Measurements from ENCODE around the gene NTNG2. TPM values are rescaled to one million over a fixed set of nuclear protein-coding genes. Genes with fewer than 3 reads are reported as not detected.

Gene NTNG2
- total RNA-seq, 1 experiment from 2014 or later = 6.0 TPM

DNA sequence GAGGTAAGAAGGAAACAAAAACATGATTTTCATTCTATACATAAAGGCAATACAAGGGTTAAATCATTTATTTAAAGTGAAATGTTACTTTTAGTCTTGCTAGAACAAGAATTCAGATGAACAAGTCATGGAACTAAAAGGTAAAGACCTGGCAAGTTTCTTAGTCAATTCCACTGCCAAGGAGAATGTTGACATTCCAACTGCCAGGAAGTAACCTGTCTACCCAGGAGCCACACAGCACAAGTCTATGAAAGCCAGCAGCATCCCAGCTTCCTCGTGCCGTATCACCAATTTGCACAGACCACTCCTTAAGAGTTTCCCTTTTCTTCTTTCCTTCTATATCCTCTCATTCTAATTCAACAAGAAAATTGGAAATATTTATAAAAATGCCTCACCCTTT lies 113.0 kb downstream of the NTNG2 start:
- Histone ChIP-seq H3K4me3 (ENCODE audit: low read length) (no peak overlapping the region), H3K79me2 (ENCODE audit: low read length) (no peaks in the 10 kb centered on the region), H3K27ac (ENCODE audit: low read length) (no peak overlapping the region), H3K36me3 (ENCODE audit: low read depth, low read length) (peaks cover 71% of the 10 kb centered on the region), H3K9ac (ENCODE audit: low read length) (no peak overlapping the region), H2AFZ (ENCODE audit: low read length) (no peak overlapping the region), H3F3A (ENCODE audit: low read length, unreplicated experiment) (peaks cover 16% of the 10 kb centered on the region), H4K20me1 (ENCODE audit: low read length) (no peaks in the 10 kb centered on the region), H3K9me2 (replicated peaks; ENCODE audit: low read length) (no peaks in the 10 kb centered on the region), H3K4me2 (ENCODE audit: low read length) (no peak overlapping the region), H3K4me1 (ENCODE audit: insufficient read depth, low read length) (no peaks in the 10 kb centered on the region), H3K9me3 (ENCODE audit: low read length) (peaks cover 10% of the 10 kb centered on the region; the same call in 1 of the 2 replicates), H3K27me3 (ENCODE audit: low read length) (no peaks in the 10 kb centered on the region)
- intact Hi-C loops (cut with micrococcal nuclease) = no loop called here
- DNase-seq (no peak), ATAC-seq (no peak)
- ChIA-PET CTCF (no interaction called here), POLR2A (ENCODE audit: unreplicated experiment) (no interaction called here)
- TF ChIP-seq EZH2phosphoT487 (IDR thresholded peaks at IDR 0.05; ENCODE audit: borderline replicate concordance, low read length) = no peak
- TF ChIP-seq, protein P1, sequence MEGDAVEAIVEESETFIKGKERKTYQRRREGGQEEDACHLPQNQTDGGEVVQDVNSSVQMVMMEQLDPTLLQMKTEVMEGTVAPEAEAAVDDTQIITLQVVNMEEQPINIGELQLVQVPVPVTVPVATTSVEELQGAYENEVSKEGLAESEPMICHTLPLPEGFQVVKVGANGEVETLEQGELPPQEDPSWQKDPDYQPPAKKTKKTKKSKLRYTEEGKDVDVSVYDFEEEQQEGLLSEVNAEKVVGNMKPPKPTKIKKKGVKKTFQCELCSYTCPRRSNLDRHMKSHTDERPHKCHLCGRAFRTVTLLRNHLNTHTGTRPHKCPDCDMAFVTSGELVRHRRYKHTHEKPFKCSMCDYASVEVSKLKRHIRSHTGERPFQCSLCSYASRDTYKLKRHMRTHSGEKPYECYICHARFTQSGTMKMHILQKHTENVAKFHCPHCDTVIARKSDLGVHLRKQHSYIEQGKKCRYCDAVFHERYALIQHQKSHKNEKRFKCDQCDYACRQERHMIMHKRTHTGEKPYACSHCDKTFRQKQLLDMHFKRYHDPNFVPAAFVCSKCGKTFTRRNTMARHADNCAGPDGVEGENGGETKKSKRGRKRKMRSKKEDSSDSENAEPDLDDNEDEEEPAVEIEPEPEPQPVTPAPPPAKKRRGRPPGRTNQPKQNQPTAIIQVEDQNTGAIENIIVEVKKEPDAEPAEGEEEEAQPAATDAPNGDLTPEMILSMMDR (conservative IDR thresholded peaks at IDR 0.05; ENCODE audit: low read depth, low read length) = no peak
- no peak for TF ChIP-seq EZH2 (IDR thresholded peaks at IDR 0.05; ENCODE audit: low read length, unreplicated experiment)
- BruUV-seq (replicated peaks) = no TSS peak

DNA sequence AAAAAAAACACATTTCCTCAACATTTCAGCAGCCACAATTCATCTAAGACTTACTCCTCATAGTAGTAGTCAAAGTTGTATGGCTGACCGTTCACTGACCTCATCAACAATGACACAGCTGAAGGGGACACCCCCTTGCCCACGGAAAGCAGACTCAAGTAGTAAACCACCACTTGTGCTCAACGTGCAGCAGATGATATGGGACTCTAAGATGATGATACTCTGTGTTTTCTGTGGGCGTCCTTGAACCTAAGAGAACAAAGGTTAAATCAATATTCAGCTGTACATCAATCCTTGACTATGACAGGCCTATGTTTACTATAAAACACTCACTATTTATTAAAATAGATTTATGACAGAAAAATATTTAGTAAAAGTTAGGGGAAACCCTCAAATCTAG lies 121.3 kb downstream of the NTNG2 start:
- H3K9ac ChIP-seq (ENCODE audit: low read length) = no peak overlapping the region
- no peaks in the 10 kb centered on the region for H3F3A ChIP-seq (ENCODE audit: low read length, unreplicated experiment)
- H3K9me2 ChIP-seq (replicated peaks; ENCODE audit: low read length) = no peaks in the 10 kb centered on the region
- no peaks in the 10 kb centered on the region for H3K4me1 ChIP-seq (ENCODE audit: insufficient read depth, low read length)
- ChIA-PET POLR2A (ENCODE audit: unreplicated experiment) (no interaction called here), CTCF (no interaction called here)
- H3K79me2 ChIP-seq (ENCODE audit: low read length) = no peaks in the 10 kb centered on the region
- intact Hi-C loops (cut with micrococcal nuclease) = no loop called here
- no peaks in the 10 kb centered on the region for H3K27me3 ChIP-seq (ENCODE audit: low read length)
- H3K9me3 ChIP-seq (ENCODE audit: low read length) = no peaks in the 10 kb centered on the region
- no peak overlapping the region for H3K4me3 ChIP-seq (ENCODE audit: low read length)
- H3K27ac ChIP-seq (ENCODE audit: low read length) = no peak overlapping the region
- H3K36me3 ChIP-seq (ENCODE audit: low read depth, low read length) = peaks cover 26% of the 10 kb centered on the region
- no peak for TF ChIP-seq EZH2 (IDR thresholded peaks at IDR 0.05; ENCODE audit: low read length, unreplicated experiment)
- TF ChIP-seq, protein P1 (conservative IDR thresholded peaks at IDR 0.05; ENCODE audit: low read depth, low read length) = no peak
- no peak for TF ChIP-seq EZH2phosphoT487 (IDR thresholded peaks at IDR 0.05; ENCODE audit: borderline replicate concordance, low read length)
- no peak for DNase-seq
- no TSS peak for BruUV-seq (replicated peaks)
- ATAC-seq = no peak
- H3K4me2 ChIP-seq (ENCODE audit: low read length) = no peak overlapping the region
- no peaks in the 10 kb centered on the region for H4K20me1 ChIP-seq (ENCODE audit: low read length)
- no peak overlapping the region for H2AFZ ChIP-seq (ENCODE audit: low read length)

DNA sequence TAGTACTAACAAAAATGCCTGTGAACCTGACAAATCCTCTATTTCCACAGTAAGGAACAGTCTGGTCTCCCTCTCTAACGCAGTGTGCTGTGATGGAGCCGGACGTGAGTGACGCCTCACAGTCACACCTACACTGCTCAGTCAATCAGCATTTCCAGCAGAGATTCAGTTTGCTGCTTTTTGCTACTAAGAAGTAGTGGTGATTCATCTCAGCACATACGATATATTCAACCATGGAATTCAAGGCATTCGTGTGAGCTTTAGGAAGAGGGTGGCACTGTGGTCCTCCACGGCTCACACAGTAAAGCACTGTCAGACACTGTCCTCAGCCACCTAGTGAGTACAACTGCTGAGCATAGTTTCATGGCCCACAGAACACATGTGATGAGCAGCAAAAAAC lies 122.0 kb downstream of the NTNG2 start:
- no peaks in the 10 kb centered on the region for H3K9me2 ChIP-seq (replicated peaks; ENCODE audit: low read length)
- H3K79me2 ChIP-seq (ENCODE audit: low read length) = no peaks in the 10 kb centered on the region
- no peak overlapping the region for H3K4me3 ChIP-seq (ENCODE audit: low read length)
- BruUV-seq (replicated peaks) = no TSS peak
- ATAC-seq (no peak), DNase-seq (no peak)
- CTCF ChIA-PET = no interaction called here
- POLR2A ChIA-PET (ENCODE audit: unreplicated experiment) = no interaction called here
- no peak overlapping the region for H3K4me2 ChIP-seq (ENCODE audit: low read length)
- no peaks in the 10 kb centered on the region for H3K9me3 ChIP-seq (ENCODE audit: low read length)
- intact Hi-C loops (cut with micrococcal nuclease) = no loop called here
- H3K27ac ChIP-seq (ENCODE audit: low read length) = no peak overlapping the region
- H3K36me3 ChIP-seq (ENCODE audit: low read depth, low read length) = peaks cover 23% of the 10 kb centered on the region
- no peaks in the 10 kb centered on the region for H3K27me3 ChIP-seq (ENCODE audit: low read length)
- H3K9ac ChIP-seq (ENCODE audit: low read length) = no peak overlapping the region
- no peaks in the 10 kb centered on the region for H4K20me1 ChIP-seq (ENCODE audit: low read length)
- no peak overlapping the region for H2AFZ ChIP-seq (ENCODE audit: low read length)
- TF ChIP-seq, protein P1 (conservative IDR thresholded peaks at IDR 0.05; ENCODE audit: low read depth, low read length) = no peak
- TF ChIP-seq EZH2 (IDR thresholded peaks at IDR 0.05; ENCODE audit: low read length, unreplicated experiment) (no peak), EZH2phosphoT487 (IDR thresholded peaks at IDR 0.05; ENCODE audit: borderline replicate concordance, low read length) (no peak)
- H3F3A ChIP-seq (ENCODE audit: low read length, unreplicated experiment) = no peaks in the 10 kb centered on the region
- no peaks in the 10 kb centered on the region for H3K4me1 ChIP-seq (ENCODE audit: insufficient read depth, low read length)
